Stimulated activated CD8-positive, alpha-beta memory T cell treated with anti-CD3 and anti-CD28 coated beads, Interleukin-7, amount 100 ng/mL, for 24 hours (primary cell): ENCODE data around the gene TSC22D4.
A peak's percentile ranks its signal among the peaks of the same experiment; 100 is the strongest.

Experiments
- DNase-seq: peaks from one replicate; pipeline ENCODE4 v3.0.0-alpha.2; 2020; ENCODE audit warnings: low read depth

TSC22D4 gene

DNA sequence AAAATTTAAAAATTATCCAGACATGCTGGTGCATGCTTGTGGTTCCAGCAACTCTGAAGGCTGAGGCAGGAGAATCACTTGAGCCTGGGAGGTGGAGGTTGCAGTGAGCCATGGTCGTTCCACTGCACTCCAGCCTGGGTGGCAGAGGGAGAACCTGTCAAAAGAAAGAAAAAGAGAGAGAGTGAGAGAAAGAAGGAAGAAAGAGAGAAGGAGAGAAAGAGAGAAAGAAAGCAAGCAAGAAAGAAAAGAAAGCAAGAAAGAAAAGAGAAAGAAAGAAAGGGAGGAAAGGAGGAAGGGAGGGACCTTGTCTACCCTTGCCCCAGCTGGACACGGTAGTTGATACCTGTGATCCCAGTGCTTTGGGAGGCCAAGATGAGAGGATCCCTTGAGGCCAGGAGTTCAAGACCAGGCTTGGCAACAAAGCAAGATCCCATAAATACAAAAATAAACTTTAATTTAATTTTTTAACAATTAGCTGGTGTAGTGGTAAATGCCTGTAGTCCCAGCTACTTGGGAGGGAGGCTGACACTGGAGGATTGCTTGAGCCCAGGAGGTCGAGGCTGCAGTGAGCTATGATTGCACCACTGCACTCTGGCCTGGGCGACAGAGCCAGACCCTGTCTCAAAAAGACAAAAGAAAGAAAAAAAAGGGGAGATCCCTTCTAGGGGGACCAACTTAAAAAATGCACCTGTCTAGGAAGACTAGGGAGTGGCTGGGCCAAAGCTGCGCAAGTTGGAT lies 13.9 kb upstream of the TSC22D4 start:
- DNase-seq = no peak

DNA sequence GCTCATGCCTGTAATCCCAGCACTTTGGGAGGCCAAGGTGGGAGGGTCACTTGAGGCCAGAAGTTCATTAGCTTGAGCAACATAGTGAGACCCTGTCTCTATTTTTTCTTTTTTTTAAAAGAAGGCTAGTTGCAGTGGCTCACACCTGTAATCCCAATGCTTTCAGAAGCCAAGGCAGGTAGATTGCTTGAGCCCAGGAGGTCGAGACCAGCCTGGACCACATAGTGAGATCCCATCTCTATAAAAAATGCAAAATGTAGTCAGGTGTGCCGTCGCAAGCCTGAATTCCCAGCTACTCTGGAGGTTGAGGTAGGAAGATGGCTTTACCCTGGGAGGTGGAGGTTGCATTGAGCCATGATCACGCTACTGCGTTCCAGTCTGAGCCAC lies 12.2 kb upstream of the TSC22D4 start:
- no peak for DNase-seq

DNA sequence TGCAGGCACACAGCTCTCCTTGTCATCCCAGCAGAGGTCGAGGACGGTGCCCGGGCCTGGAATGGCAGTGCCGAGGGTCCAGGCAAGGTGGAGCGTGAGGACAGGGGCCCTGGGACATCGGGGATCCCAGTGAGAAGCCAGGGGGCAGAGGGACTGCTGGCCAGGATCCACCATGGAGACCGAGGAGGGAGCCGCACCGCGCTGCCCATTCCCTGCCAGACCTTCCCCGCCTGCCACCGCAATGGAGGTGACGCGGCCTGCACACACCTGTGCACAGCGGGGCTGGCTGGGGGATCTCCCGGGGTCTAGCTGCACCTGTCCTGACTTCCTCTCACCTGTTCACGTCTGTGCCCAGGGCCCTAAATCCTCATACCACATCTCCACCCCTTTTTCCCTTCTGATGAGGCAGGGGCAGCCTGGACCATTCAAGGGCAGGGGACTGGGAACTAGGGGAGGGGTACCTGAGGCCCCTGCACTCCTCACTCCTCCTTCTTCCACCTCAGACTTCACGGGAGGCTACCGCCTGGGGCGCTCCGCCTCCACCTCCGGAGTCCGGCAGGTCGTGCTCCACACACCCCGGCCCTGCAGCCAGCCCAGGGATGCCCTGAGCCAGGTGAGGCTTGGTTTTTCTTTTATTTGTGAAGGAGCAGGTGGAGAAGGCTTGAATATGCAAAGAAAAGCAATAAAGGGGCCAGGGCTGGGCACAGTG lies 11.6 kb upstream of the TSC22D4 start:
- DNase-seq = no peak

DNA sequence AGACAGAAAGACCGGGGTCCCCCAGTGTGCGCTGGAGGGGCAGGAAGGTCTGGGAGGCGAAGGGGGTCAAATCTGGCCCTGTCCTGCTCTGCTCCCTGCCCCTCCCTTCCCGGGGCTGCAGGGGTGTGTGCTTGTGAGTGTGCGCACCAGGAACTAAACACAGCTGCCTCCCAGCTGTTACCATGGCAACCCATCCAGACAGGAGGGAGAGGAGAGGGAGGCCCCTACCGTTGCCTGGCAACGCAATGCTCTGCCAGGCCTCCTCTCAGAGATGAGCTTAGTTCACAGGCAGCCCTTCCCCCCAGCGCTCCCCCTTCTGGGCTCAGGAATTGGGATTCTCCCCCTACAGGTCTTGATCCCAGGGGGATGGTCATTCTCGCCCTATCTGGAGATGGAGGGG lies 10.8 kb upstream of the TSC22D4 start:
- DNase-seq = no peak

DNA sequence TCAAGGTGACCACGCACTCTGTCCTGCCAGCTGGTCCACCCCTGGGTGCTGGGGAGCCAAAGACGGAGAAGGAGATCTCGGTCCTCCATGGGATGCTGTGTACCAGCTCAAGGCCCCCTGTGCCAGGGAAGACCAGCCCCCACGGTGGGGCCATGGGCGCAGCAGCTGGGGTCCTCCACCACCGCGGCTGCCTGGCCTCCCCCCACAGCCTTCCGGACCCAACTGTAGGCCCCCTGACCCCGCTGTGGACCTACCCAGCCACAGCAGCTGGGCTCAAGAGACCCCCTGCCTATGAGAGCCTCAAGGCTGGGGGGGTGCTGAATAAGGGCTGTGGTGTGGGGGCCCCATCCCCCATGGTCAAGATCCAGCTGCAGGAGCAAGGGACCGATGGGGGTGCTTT lies 10.1 kb upstream of the TSC22D4 start:
- DNase-seq = no peak

DNA sequence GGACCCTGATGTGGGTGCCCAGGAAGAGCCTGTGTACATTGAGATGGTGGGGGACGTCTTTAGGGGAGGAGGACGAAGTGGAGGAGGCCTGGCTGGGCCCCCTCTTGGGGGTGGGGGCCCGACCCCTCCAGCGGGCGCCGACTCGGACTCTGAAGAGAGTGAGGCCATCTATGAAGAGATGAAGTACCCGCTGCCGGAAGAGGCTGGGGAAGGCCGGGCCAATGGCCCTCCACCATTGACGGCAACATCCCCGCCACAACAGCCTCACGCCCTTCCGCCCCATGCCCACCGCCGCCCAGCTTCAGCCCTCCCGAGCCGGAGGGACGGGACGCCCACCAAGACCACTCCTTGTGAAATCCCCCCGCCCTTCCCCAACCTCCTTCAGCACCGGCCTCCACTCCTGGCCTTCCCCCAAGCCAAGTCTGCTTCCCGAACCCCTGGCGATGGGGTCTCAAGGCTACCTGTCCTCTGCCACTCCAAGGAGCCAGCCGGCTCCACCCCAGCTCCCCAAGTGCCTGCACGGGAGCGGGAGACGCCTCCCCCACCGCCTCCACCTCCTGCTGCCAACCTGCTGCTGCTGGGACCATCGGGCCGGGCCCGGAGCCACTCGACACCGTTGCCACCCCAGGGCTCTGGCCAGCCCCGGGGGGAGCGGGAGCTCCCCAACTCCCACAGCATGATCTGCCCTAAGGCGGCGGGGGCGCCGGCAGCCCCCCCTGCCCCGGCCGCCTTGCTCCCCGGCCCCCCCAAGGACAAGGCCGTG lies 9.5 kb upstream of the TSC22D4 start:
- no peak for DNase-seq

DNA sequence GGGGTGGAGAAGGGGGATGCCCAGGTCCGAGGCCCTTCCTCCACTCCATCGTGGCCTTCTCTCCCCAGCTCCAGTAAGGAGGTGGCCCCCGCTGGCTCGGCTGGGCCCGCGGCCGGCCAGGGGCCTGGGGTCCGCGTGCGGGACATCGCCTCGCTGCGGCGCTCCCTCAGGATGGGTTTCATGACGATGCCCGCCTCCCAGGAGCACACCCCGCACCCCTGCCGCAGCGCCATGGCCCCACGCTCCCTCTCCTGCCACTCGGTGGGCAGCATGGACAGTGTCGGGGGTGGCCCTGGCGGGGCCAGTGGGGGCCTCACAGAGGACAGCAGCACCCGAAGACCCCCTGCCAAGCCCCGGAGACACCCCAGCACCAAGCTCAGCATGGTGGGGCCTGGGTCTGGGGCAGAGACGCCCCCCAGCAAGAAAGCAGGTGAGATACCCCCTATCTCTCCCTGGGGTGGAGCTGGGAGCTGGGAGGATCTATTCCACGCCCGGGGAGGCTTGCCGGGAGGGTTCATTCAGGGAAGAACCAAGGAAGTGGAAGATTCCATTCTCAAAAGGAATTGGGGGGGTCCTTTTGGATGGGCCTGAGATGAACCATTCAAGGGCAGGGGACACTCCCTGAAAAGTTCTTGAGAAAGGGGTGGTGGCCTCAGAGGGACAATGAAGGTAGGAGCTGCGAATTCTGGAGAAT lies 7.9 kb upstream of the TSC22D4 start:
- no peak for DNase-seq

DNA sequence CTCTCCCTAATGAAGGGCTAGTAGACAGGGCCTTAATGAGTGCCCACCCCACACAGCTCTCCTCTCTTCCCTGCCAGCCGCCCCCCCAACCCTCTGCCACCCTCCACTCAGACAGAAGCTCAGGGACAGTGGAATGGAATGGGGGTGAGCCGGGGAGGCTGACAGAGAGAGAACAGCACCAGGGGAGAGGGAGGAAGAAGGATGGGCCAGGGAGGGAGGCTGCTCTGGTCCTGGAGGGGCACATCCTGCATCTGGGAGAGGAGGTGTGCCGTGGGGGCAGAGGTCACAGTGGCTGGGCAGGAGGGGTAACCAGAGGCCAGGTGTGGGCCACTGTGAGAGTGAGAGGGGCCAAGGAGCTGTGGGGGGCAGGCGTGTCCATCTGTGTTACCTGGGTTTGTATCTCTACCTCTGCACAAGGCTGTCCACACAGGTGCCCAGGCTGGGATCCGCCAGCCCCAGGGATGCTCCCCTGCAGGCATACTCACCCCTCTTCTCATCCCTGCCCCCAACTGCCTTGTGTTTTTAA lies 7.2 kb upstream of the TSC22D4 start:
- no peak for DNase-seq

DNA sequence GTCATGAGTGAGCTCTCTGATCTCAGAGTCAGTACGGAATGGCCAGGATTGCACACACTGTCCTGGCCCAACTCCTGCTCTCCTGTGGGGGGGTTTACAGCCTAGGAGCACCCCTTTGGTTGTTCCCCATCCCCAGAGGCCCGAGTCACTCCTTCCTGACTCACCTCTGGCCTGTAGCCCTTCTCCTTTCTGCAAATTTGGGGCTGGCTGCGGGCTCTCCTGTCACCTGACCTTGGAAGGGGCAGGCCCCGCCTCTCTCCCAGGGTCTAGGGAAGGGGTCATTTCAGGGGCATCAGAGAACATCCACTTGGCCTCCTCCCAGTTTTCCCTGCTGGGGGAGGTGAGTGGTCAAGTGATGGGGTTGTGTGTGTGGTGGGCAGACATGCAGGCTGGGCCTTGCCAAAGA lies 6.5 kb upstream of the TSC22D4 start:
- DNase-seq = no peak

DNA sequence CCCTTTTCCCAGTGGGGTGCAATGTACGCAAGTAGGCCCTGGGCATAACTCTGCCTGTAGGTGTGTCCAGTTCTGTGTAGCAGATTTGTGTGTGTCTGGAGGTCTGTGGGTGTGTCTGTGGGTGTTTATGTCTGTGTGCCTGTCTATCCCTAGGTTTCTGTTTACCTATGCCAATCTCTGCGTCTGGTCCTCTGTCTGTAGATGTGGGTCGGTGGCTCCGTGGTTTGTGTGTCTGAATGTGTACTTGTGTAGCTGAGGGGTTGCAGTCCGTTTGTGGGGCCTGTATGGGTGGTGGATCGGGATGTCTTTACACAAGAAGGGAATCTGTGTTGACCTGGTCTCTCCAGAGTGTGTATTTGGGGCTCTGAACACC lies 5.6 kb upstream of the TSC22D4 start:
- DNase-seq = no peak

DNA sequence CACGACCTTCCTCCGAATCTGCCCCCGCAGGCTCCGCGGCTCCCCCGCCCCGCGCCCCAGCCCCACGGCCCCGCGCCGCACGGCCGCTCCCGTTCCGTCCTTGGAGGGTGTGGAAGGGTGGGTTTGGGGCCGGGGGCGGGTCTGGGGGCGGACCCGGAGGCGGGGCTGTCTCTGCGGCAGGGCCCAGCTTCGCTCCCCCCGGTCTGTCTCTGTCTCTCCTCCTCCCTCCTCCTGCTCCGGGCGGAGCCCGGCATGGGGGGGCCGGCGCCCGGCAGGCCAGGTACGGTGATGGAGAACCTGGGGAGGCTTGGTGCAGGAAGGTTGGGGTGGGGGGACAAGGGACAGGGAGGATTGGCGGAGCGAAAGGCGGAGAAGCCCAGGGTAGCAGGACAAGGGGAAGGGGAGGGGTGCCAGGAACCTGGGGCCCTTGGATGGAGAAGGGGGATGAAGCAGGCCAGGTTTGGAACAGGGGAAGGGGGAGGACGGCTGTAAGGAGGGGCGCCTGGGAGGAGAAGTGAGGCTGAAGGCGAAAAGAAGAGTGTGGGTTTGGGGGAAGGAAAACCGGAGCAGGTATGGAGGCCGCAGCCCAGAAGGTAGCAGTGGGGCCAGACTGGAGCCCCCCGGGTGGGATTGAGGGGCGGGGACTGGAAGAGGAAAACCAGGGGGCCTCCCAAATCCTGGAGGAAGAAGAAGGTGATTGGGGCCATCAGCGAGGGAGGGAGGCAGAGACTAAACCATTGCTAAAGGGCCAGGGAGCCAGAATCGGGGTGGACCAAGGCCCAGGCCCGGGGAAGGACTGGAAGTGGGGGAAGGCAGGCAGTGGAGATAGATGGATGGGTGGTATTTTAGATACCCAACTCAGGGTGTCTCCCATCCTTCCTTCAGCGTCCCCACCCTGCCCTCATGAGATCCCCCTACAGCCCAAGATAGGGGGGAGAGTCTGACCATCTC lies 5.0 kb upstream of the TSC22D4 start, which contains the start of gene NYAP1:
NYAP1 (plus strand) TSS at position 206 of the 951 bp plus-strand sequence. CDS start 1,385 bp downstream, outside the sequence.
- no peak for DNase-seq

DNA sequence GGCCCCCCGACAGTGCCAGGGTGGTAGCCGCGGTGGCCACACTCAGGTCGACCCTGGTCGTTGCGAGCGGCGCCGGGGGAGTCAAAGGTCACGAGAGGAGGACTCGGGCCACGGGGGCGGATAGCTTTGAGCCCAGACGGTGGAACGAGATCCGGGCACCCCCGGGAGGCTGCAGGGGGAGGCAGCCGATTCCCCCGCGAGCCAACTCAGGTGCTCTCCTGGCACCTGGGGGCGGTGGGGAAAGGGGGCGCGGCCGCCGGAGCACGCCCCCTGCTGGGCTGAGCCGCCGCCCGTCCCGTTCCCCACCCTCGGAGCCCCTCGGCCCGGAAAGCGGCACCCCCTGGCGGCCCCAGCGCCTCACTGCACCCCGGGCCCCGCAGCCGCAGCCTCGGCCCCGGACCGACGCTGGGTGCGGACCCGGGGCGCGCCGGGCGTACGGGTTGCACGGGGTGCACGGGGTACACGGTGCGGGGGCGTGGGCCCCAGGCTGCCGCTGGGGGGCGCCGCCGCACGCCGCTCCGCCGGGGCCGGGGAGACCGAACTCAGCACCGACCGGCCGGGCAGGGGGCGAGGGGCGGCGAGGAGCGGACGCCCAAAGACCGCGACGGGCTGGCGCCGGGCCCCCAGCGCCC lies 4.2 kb upstream of the TSC22D4 start:
- DNase-seq = peak; percentile 66

DNA sequence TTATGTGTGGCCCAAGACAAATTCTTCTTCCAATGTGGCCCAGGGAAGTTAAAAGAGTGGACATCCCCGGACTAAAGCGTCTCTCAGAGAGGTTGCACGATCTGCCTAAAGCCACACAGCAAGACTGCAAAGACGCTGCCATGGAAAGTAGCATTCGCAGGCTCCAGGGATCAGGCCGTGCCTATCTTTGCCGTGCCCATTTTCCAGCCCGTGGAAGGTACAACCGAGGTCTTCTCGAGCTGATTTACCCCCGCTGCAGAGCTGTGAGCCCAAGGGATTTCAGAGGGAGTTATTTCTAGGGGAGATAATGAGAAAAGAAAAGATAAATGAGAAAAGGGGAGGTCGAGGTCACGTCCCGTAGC lies 3.7 kb upstream of the TSC22D4 start:
- no peak for DNase-seq

DNA sequence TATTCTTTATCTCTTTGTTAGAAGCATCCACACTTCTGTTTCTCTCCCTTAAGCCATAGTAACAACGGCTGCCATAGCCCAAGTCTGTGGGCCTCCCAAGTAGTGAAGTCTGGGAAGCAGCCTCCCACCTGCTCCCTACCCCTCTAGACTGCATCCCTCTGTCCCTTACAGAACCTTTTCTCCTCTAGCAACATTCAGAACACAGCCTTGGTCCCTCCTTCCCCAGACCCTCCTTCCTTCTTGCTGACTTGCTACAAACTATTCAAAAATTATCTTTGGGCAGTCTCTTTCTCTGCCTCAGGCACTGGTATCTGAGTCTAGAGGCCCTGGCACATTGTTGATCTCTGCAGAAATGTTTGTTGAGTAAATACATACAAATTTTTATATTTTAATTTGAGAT lies 2.5 kb upstream of the TSC22D4 start:
- no peak for DNase-seq

DNA sequence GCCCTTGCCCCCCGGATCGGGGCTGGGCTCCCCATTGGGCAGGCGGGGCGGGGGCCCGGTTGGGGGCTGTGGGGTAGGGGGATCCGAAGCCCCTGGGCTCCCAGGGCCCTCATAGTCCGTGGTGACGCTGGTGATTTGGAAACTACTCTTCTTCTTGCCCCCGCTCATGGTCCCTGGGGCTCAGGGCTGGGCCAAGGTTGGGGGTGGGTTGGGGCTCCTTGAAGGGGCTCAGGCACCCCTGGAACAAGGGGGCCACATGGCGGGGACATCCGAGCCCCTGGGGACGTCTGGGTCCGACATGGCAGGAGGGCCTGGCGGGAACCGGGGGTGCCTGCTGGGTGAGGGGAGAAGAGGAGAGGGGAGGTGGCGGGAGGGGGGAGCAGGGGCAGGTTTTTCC lies 1.1 kb downstream of the TSC22D4 start:
- no peak for DNase-seq

DNA sequence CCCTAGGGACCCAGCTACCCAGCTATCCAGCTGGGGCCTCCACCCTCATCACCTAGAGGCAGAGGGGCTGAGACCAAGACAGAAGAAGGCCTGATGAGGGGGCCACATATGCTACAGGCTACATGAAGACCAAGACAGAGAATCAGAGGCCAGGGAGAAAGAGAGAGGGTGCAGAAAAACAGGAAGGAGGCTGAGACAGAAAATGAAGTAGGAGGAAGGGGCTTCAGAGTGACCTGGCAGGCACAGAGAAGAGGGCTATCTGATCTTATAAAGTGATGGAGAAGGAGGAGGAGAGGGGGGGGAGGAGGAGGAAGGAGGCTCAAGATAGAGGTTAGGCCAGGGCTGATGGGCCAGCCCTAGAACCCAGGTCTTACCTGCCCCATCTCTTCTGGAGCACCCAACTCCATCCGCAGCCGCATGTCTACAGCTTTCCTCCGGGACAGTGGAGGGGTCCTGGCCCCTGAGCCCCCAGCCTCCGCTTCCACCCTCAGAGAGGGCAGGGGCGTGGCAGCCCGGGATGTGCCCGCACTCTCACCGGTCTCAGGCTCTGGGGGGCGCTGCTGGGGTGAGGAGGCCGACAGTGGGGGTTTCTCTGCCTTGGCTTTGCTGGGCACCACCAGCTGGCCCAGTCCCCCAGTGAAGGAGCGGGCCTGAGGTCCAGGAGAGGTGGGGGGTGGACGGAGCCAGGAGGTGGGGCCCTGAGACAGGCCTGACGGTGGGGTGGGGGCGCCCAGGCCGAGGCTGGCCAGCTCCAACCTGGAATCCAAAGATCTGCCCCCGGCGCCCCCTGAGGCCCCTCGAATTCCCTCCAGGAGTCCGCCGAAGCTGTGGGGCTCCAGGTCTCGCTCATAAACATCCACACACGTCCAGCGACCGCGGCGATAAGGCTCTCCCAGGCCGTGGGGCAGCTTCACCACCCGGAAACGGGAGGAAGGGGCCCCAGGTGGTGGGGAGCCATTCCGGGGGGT lies 1.8 kb downstream of the TSC22D4 start:
- DNase-seq = no peak

DNA sequence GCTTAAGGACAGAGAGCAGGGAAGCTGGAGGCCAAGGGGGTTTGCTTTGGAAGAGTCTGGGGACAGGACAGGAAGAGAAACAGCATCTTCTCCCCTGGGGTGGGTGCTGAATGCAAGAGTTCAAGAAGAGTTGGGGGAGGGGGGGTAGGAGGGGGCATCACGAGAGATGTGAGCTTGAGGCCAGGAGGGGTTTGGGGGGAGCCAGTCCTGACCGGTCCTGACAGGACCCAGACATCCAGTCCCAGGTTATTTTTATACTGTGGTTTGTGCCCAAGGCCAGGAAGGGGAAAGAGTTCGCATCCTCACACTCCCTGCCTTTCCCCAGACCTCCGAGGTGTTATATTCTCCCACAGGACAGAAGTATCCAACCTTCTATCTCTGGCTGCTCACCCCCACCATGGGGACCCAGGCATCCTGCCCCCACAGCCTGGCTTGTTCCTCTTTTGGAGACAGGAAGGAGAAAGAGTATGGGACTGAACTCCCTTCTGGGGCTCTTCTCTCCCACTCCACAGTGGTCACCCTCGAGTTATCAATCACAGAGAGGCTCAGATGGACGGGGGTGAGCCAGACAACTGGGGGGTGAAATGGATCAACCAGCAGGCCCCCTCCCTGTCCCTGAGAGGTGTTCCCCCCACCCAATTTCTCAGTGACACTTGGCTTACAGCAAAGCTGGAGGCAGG lies 2.8 kb downstream of the TSC22D4 start:
- no peak for DNase-seq

DNA sequence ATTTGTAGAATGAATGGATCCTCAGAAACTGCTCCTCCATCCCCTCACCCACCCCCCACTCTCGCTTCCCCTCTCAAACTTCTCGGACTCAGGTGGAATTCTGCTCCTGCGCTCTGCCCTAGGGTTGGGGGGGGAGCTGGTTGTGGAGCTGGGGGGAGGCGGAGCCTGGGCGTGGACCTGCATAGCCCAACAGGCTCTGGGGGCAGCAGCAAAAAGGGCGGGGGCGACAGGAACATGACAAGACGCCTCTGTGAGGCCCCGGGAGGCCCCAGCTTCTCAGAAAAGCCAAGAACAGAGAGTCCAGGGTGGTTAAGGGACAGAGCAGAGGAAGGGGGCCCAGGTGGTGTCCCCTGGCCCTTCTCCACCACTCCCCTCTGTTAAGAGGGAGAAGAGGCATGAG lies 3.5 kb downstream of the TSC22D4 start:
- DNase-seq = no peak
